Hematopoietic multipotent progenitor cell (in vitro differentiated cells): ENCODE results near the gene ZNF674. TPM values are rescaled to one million over a fixed set of nuclear protein-coding genes. Genes with fewer than 3 reads are reported as not detected.
"Not testable (repeated sequence)": the region's sequence is repeated elsewhere in the genome, so short reads cannot be mapped to it uniquely, and the experiment has no call there.

ENCODE experiments used
- DNase-seq, 3 donors: peaks; one replicate each; pipeline ENCODE4 v3.0.0-alpha.2; 2011 to 2015; ENCODE audit warnings: low read depth in 2 of 3, low spot score in 2 of 3
- small RNA-seq: library from RNA; depleted of rRNA; stranded (forward); fragments of <200 nt; gene quantifications from one replicate; pipeline ENCODE3, GENCODE V24; 2012
- total RNA-seq: library from RNA; depleted of rRNA; stranded (reverse); fragments of >200 nt; gene quantifications from one replicate; pipeline ENCODE4 v1.2.3, GENCODE V29; 2012

The ZNF674 gene
- total RNA-seq, 1 donor = 3.2 TPM

DNA sequence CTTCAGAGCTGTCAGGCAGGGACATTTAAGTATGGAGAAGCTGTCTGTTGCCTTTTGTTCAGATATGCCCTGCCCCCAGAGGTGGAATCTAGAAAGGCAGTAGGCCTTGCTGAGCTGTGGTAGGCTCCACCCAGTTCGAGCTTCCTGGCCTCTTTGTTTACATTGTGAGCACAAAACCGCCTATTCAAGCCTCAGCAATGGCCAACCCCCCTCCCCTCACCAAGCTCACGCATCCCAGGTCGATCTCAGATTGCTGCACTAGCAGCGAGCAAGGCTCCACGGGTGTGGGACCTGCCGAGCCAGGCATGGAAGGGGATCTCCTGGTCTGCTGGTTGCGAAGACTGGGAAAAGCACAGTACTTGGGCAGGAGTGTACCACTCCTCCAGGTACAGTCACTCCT lies 59.3 kb downstream of the ZNF674 start:
- no peak for DNase-seq

DNA sequence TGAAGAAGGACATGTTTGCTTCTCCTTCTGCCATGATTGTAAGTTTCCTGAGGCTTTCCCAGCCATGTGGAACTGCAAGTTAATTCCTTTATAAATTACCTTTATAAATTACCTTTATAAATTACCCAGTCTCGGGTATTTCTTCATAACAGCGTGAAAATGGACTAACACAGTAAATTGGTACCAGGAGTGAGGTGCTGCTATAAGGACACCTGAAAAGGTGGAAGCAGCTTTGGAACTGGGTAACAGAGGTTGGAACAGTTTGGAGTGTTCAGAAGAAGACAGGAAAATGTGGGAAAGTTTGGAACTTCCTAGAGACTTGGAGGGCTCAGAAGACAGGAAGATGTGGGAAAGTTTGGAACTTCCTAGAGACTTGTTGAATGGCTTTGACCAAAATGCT lies 66.6 kb downstream of the ZNF674 start:
- DNase-seq = not testable (repeated sequence)

GRCh38 chrX:46477435-46477834 lies 67.8 kb downstream of the ZNF674 start:
- DNase-seq = no peak

- DNase-seq = no peak
Measured at GRCh38 chrX:46465203-46465602, 80.0 kb downstream of the ZNF674 start.

DNA sequence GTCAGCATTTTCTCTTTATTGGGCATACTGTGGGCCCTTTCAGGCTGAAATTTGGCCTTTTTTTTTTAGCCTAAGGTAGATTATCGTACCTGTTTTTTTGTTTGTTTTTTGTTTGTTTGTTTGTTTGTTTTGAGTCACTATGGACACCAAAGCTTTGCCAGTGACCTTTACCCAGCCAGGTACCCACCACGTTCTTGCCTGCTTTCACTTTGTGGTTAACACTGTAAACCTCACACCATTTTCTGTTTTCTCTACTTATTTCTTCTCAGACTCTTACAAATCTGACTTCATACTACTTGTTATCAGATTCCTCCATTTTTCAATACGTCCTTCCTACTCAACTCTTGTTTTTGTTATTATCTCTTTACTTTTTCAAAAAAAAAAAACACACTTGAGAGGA lies 81.5 kb downstream of the ZNF674 start:
- no peak for DNase-seq

GRCh38 chrX:46461660-46462191 lies 83.5 kb downstream of the ZNF674 start:
- peak in 2 of 3 donors; percentile 48 to 79 for DNase-seq

DNA sequence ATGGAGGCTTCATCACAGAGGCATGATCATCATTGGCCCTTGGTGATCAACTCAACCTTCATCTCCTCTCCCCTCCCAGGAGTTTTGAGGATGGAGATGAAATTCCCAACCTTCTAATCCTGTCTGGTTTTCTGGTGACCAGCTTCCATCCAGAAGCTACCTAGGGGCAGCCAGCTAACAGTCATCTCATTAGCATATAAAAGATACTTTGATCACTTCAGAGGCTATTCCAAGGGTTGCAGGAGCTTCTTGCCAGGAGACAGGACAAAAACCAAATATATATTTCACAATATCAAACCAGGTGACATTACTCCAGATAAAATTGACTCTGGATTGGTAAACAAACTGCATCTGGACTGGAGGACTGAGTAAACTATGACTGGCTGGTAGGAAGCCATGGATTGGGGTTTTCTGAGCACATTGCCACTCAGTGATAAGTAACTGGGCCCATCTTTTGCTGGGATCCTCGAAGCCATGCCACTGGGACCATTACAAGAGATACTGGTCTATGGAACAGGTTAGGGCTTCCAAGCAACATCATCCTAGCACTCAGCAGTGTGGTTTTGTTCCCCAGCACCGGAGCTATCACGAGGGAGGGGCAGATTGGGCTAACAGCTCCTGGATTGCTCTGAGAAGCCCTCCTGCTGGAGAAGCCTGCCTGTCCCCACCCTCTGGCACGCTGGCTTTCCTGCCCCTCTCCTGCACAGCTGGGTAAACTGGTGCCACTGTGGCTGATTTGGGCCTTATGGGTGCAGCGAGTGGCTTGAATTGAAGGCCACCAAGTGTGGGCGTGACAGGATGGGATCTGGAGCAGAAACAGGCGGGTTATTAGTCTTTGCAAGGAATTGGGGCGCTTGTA lies 84.2 kb downstream of the ZNF674 start:
- not testable (repeated sequence) for DNase-seq

DNA sequence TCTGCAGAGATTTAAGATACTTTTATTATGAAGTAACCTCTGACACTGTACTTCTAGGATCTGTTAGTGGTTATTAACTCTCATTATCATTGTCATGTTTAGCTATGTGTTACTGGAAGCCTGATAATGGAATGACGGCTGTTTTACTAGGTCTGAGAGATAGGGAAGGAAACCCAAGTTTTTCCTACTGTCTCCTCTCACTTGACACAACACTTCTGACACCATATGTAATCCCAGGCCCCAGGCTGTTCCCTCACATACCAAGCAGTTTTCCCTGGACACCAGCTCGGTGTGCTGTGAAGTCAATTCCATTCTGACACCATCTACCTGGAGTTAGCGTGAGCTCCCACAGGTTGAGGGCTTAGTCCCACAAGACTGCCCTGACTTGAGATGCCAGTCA lies 85.6 kb downstream of the ZNF674 start:
- no peak for DNase-seq

- no peak for DNase-seq
Measured at GRCh38 chrX:46456125-46456922, 88.9 kb downstream of the ZNF674 start.

Small RNAs within 50 kb of the gene (small RNA-seq; reads per million reads assigned to genes)
- not detected for gene RF00017
- not detected for gene RNU6-50P

Other genes starting within 250 kb of the ZNF674 start
- 6.7 TPM for gene CHST7, start 28.3 kb upstream of the ZNF674 start, total RNA-seq
- gene SLC9A7, start 213.7 kb upstream of the ZNF674 start, total RNA-seq = 84.0 TPM